Measurements from ENCODE around the gene POU3F1. TPM values are rescaled to one million over a fixed set of nuclear protein-coding genes. Genes with fewer than 3 reads are reported as not detected.

POU3F1 gene
- 0.10 TPM in 1 of 5 replicates, not detected in the others for total RNA-seq (2022; extraction: Qiagen RNA extraction; ENCODE audit: low read depth)

DNA sequence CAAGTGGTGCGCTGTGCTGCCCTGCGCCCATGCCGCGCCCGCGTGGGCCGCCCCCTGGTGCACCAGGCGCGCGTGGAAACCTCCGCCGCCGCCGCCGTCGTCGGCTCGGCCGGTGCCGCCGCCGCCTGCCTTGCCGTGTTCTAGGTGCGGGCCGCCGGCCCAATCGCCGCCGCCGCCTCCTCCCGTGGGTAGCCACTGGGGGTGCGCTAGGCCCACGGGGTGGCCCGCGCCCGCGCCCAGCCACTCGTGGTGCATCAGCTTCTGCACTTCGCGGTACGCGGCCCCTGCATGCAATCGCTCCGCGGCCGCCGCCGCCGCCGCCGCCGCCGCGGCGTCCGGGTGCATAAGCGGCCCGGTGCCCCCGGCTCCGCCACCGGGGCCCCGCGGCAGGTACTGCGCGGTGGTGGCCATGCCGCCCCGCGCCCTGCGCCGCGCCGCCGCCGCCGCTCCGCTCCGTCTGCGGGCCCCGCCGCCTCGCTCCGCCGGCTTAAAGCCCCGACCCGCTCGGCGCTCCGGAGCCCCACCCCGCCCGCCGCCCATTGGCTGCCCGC lies at the start of gene POU3F1:
Gene POU3F1 (minus strand): TSS at position 461 of the 551 bp plus-strand sequence. CDS start 50 bp downstream, at position 411.

GRCh38 chr1:38012363-38013226 lies 34.0 kb downstream of the POU3F1 start, which contains the start of gene UTP11:
TSS of gene UTP11 (plus strand) at chr1:38012734. CDS start at chr1:38012803, 69 bp downstream.

GRCh38 chr1:38005195-38006007 lies 41.2 kb downstream of the POU3F1 start, which contains the start of gene FHL3:
TSS of gene FHL3 (minus strand) at chr1:38005514. CDS start at chr1:37999412, 6,102 bp downstream.

Other genes with a start within 250 kb of the POU3F1 start
- 27.5 to 61.5 TPM (median 56.0 TPM) in 5 replicates for gene C1orf122, start 239.0 kb downstream of the POU3F1 start, total RNA-seq (2022; extraction: Qiagen RNA extraction; ENCODE audit: low read depth)
- 14.0 to 22.5 TPM (median 18.1 TPM) in 5 replicates for gene YRDC, start 238.6 kb downstream of the POU3F1 start, total RNA-seq (2022; extraction: Qiagen RNA extraction; ENCODE audit: low read depth)
- gene MTF1, start 187.2 kb downstream of the POU3F1 start, total RNA-seq (2022; extraction: Qiagen RNA extraction; ENCODE audit: low read depth) = 3.4 to 5.4 TPM (median 4.4 TPM) in 5 replicates
- gene INPP5B, start 99.7 kb downstream of the POU3F1 start, total RNA-seq (2022; extraction: Qiagen RNA extraction; ENCODE audit: low read depth) = 4.0 to 5.0 TPM (median 4.2 TPM) in 5 replicates
- gene SF3A3, start 56.8 kb downstream of the POU3F1 start, total RNA-seq (2022; extraction: Qiagen RNA extraction; ENCODE audit: low read depth) = 45.2 to 96.0 TPM (median 52.5 TPM) in 5 replicates
- 7.7 to 10.3 TPM (median 8.3 TPM) in 5 replicates for gene FHL3, start 41.3 kb downstream of the POU3F1 start, total RNA-seq (2022; extraction: Qiagen RNA extraction; ENCODE audit: low read depth)
- gene UTP11, start 34.1 kb downstream of the POU3F1 start, total RNA-seq (2022; extraction: Qiagen RNA extraction; ENCODE audit: low read depth) = 37.9 to 74.6 TPM (median 40.8 TPM) in 5 replicates